Thyroid gland (tissue), 4 donors: ENCODE results near the gene SNAP47. TPM values are rescaled to one million over a fixed set of nuclear protein-coding genes. Genes with fewer than 3 reads are reported as not detected.
"Not testable (repeated sequence)": the region's sequence is repeated elsewhere in the genome, so short reads cannot be mapped to it uniquely, and the experiment has no call there.

Source experiments
- DNase-seq, 2 donors: peaks; one replicate each; pipeline ENCODE4 v3.0.0-alpha.2; 2019
- H3K27ac ChIP-seq, 3 donors: fragments of 200-600 bp; sonication (generic); 1 replicate in 2 of 3; 2 replicates in 1 of 3; pipeline ENCODE4 v1.5.1; 2016 to 2019; ENCODE audit warnings: mild to moderate bottlenecking in 1 of 3, moderate library complexity in 1 of 3
- H3K27me3 ChIP-seq: fragments of 200-600 bp; sonication (generic); one replicate; pipeline ENCODE4 v1.5.1; 2019
- H3K36me3 ChIP-seq, 2 donors: fragments of 200-600 bp; sonication (generic); one replicate each; pipeline ENCODE4 v1.5.1; 2016 to 2019
- H3K4me1 ChIP-seq, 2 donors: fragments of 200-600 bp; sonication (generic); one replicate each; pipeline ENCODE4 v1.5.1; 2017 to 2019
- H3K4me3 ChIP-seq, 3 donors: fragments of 200-600 bp; sonication (generic); replicated peaks in 1 of 3; 1 replicate in 2 of 3; 2 replicates in 1 of 3; pipeline ENCODE4 v1.5.1; 2016; ENCODE audit warnings: mild to moderate bottlenecking in 1 of 3
- H3K9me3 ChIP-seq: fragments of 200-600 bp; sonication (generic); one replicate; pipeline ENCODE4 v1.5.1; 2017
- POLR2A ChIP-seq, 2 donors: fragments of 450-650 bp; IDR thresholded peaks; one replicate each; pipeline ENCODE4 v1.6.1; 2017; ENCODE audit warnings: antibody characterized with exemption in 2 of 2, mild to moderate bottlenecking in 2 of 2, moderate library complexity in 1 of 2
- WGBS, 2 donors: methylation state at CpG; one replicate each; pipeline ENCODE4 v1.1.5; 2017; 5-methylcytosine and 5-hydroxymethylcytosine counted together
- intact Hi-C: fragments of 100-400 bp; cut with DNase I; formaldehyde crosslinking; loops from one replicate; pipeline ENCODE4 v1.15.1; 2023
- total RNA-seq, 4 donors: library from RNA; depleted of rRNA; stranded (reverse); fragments of >200 nt; gene quantifications; one replicate each; pipeline ENCODE4 v1.2.3, GENCODE V29; 2016
- TF ChIP-seq, protein P1 (sequence below), 6 experiments: fragments of 200-600 bp in 3 of 6; fragments of 450-650 bp in 3 of 6; sonication (generic) in 3 of 6; IDR thresholded peaks; one replicate each; pipeline ENCODE4 v1.5.1; 2016 to 2019; ENCODE audit warnings: antibody characterized with exemption in 6 of 6, mild to moderate bottlenecking in 2 of 6, inconsistent platforms in 1 of 6, moderate library complexity in 1 of 6

Gene SNAP47
- total RNA-seq, 4 donors from 2014 or later, result 50.4 to 72.6 (median 65.0) TPM

- DNase-seq, result no peak
- TF ChIP-seq, protein P1, sequence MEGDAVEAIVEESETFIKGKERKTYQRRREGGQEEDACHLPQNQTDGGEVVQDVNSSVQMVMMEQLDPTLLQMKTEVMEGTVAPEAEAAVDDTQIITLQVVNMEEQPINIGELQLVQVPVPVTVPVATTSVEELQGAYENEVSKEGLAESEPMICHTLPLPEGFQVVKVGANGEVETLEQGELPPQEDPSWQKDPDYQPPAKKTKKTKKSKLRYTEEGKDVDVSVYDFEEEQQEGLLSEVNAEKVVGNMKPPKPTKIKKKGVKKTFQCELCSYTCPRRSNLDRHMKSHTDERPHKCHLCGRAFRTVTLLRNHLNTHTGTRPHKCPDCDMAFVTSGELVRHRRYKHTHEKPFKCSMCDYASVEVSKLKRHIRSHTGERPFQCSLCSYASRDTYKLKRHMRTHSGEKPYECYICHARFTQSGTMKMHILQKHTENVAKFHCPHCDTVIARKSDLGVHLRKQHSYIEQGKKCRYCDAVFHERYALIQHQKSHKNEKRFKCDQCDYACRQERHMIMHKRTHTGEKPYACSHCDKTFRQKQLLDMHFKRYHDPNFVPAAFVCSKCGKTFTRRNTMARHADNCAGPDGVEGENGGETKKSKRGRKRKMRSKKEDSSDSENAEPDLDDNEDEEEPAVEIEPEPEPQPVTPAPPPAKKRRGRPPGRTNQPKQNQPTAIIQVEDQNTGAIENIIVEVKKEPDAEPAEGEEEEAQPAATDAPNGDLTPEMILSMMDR (IDR thresholded peaks at IDR 0.05), result no peak
- TF ChIP-seq POLR2A (IDR thresholded peaks at IDR 0.05), result no peak
- H3K27me3 ChIP-seq, result no peaks in the 10 kb centered on the region
- intact Hi-C loops, result no loop called here
- no peaks in the 10 kb centered on the region for H3K4me1 ChIP-seq
- 79 to 82% methylated on average over 1 of the region's 1 CpG for WGBS, 2 donors
- H3K36me3 ChIP-seq, result no peaks in the 10 kb centered on the region
- H3K27ac ChIP-seq, result no peak overlapping the region
- no peaks in the 10 kb centered on the region for H3K9me3 ChIP-seq
- no peak overlapping the region for H3K4me3 ChIP-seq
These were observed 25.8 kb upstream of the SNAP47 start for GRCh38 chr1:227709451-227709850.

DNA sequence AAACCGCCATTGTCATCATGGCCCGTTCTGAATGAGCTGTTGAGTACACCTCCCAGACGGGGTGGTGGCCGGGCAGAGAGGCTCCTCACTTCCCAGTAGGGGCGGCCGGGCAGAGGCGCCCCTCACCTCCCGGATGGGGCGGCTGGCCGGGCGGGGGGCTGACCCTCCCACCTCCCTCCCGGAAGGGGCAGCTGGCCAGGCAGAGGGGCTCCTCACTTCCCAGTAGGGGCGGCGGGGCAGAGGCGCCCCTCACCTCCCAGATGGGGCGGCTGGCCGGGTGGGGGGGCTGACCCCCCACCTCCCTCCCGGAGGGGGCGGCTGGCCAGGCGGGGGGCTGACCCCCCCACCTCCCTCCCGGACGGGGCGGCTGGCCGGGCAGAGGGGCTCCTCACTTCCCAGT is 24.8 kb upstream of the SNAP47 start:
- 98 to 100% methylated on average over 5 to 8 of the region's 24 CpGs for WGBS, 2 donors
- H3K9me3 ChIP-seq, result not testable (repeated sequence)

DNA sequence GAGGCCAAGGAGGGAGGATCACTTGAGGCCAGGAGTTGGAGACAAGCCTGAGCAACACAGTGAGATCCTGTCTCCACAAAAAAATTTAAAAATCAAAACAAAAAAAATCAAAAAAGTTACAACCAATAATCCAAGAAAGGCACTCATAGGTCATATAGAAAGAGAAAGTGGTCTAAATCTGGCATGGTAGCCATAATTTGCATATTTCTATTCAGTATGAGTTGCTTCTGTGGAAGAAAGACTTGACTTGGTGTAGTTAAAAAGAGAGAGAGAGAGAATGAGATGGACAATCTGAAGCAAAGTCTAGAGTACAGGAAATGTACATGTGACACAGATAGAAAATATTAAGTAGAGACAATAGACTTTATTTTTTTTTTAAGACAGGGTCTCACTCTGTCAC is 22.6 kb upstream of the SNAP47 start:
- Histone ChIP-seq H3K9me3 (no peaks in the 10 kb centered on the region), H3K27me3 (no peaks in the 10 kb centered on the region), H3K4me1 (no peaks in the 10 kb centered on the region), H3K36me3 (no peaks in the 10 kb centered on the region), H3K4me3 (no peak overlapping the region), H3K27ac (no peak overlapping the region)
- TF ChIP-seq, protein P1 (IDR thresholded peaks at IDR 0.05), result no peak
- TF ChIP-seq POLR2A (IDR thresholded peaks at IDR 0.05), result no peak
- no peak for DNase-seq
- intact Hi-C loops, result no loop called here

More for the DNA sequence above, 24.8 kb upstream of the SNAP47 start:
- H3K27me3 ChIP-seq, H3K27ac ChIP-seq, DNase-seq, H3K4me1 ChIP-seq, H3K4me3 ChIP-seq, intact Hi-C loops, H3K36me3 ChIP-seq: not testable (repeated sequence)

DNA sequence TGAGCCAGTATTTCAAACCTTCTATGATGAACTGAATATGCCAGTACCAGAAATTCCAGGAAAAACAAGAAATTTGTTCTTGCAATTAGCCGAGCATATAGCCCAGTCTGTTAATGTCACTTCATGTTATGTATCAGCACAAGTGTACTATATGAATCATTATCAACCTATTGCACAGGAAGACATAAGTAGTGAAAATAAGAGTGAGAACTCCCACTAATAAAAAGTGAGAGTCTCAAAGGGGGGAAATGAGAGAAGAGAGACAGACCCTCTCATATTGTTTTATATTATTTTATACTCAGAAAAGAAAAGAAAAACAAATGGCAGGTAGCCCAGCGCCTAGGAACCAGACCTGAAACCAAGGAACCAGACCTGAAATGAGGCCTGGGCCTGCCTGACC is 16.3 kb upstream of the SNAP47 start:
- intact Hi-C loops, result no loop called here
- no peak for TF ChIP-seq POLR2A (IDR thresholded peaks at IDR 0.05)
- TF ChIP-seq, protein P1 (IDR thresholded peaks at IDR 0.05), result no peak
- Histone ChIP-seq H3K36me3 (no peaks in the 10 kb centered on the region), H3K9me3 (no peaks in the 10 kb centered on the region), H3K4me3 (no peak overlapping the region), H3K4me1 (no peaks in the 10 kb centered on the region), H3K27me3 (no peaks in the 10 kb centered on the region), H3K27ac (no peak overlapping the region)
- 82 to 83% methylated on average over 2 of the region's 2 CpGs for WGBS, 2 donors
- DNase-seq, result no peak

- 73 to 76% methylated on average over 1 of the region's 1 CpG for WGBS, 2 donors
- Histone ChIP-seq H3K27me3 (no peaks in the 10 kb centered on the region), H3K4me3 (no peak overlapping the region), H3K4me1 (peaks cover 0 to 6% of the 10 kb centered on the region in 2 donors), H3K36me3 (no peaks in the 10 kb centered on the region), H3K27ac (no peak overlapping the region), H3K9me3 (no peaks in the 10 kb centered on the region)
- no peak for DNase-seq
- intact Hi-C loops, result no loop called here
- TF ChIP-seq, protein P1 (IDR thresholded peaks at IDR 0.05), result no peak
- no peak for TF ChIP-seq POLR2A (IDR thresholded peaks at IDR 0.05)
These were observed 11.8 kb upstream of the SNAP47 start for GRCh38 chr1:227723474-227723873.

GRCh38 chr1:227725046-227725445 is 10.2 kb upstream of the SNAP47 start:
- Histone ChIP-seq H3K36me3 (no peaks in the 10 kb centered on the region), H3K27me3 (no peaks in the 10 kb centered on the region), H3K4me1 (peaks cover 15 to 20% of the 10 kb centered on the region in 2 donors), H3K9me3 (no peaks in the 10 kb centered on the region), H3K27ac (no peak overlapping the region), H3K4me3 (no peak overlapping the region)
- intact Hi-C loops, result no loop called here
- 61 to 72% methylated on average over 2 of the region's 2 CpGs for WGBS, 2 donors
- TF ChIP-seq POLR2A (IDR thresholded peaks at IDR 0.05), result no peak
- TF ChIP-seq, protein P1 (IDR thresholded peaks at IDR 0.05), result no peak
- no peak for DNase-seq
